Activated naive CD4-positive, alpha-beta T cell treated with anti-CD3 and anti-CD28 coated beads, Interleukin-2, amount 50 U/mL, for 24 hours (primary cell): Measurements from ENCODE around the gene RTP3.

Experiments
- H3K27ac Mint-ChIP-seq: one replicate; pipeline ENCODE4 v1.8.0; 2021; ENCODE audit warnings: mild to moderate bottlenecking, mixed read lengths
- H3K27me3 Mint-ChIP-seq: one replicate; pipeline ENCODE4 v1.8.0; 2021; ENCODE audit warnings: mixed read lengths
- H3K36me3 Mint-ChIP-seq: one replicate; pipeline ENCODE4 v1.8.0; 2021; ENCODE audit warnings: mixed read lengths
- H3K4me1 Mint-ChIP-seq: one replicate; pipeline ENCODE4 v1.8.0; 2021; ENCODE audit warnings: mixed read lengths
- H3K4me3 Mint-ChIP-seq: one replicate; pipeline ENCODE4 v1.8.0; 2021; ENCODE audit warnings: mild to moderate bottlenecking, mixed read lengths
- H3K9me3 Mint-ChIP-seq: one replicate; pipeline ENCODE4 v1.8.0; 2021; ENCODE audit warnings: mixed read lengths

Gene RTP3

GRCh38 chr3:46496746-46497555 is 825 bp upstream of the RTP3 start:
- Mint-ChIP-seq H3K36me3 (no peaks in the 10 kb centered on the region), H3K4me1 (peaks cover 22% of the 10 kb centered on the region), H3K4me3 (no peak overlapping the region), H3K27ac (no peak overlapping the region), H3K9me3 (no peaks in the 10 kb centered on the region), H3K27me3 (no peaks in the 10 kb centered on the region)

GRCh38 chr3:46498916-46499519 is 1.2 kb downstream of the RTP3 start:
- Mint-ChIP-seq H3K36me3 (peaks cover 2% of the 10 kb centered on the region), H3K4me3 (no peak overlapping the region), H3K9me3 (no peaks in the 10 kb centered on the region), H3K27me3 (no peaks in the 10 kb centered on the region), H3K4me1 (peaks cover 32% of the 10 kb centered on the region), H3K27ac (no peak overlapping the region)

- Mint-ChIP-seq H3K27me3 (no peaks in the 10 kb centered on the region), H3K4me1 (peaks cover 44% of the 10 kb centered on the region), H3K36me3 (peaks cover 2% of the 10 kb centered on the region), H3K9me3 (no peaks in the 10 kb centered on the region), H3K4me3 (no peak overlapping the region), H3K27ac (no peak overlapping the region)
Measured at GRCh38 chr3:46500656-46501635, 3.2 kb downstream of the RTP3 start.

- Mint-ChIP-seq H3K27ac (no peak overlapping the region), H3K9me3 (no peaks in the 10 kb centered on the region), H3K27me3 (no peaks in the 10 kb centered on the region), H3K4me1 (peaks cover 40% of the 10 kb centered on the region), H3K4me3 (no peak overlapping the region), H3K36me3 (peaks cover 2% of the 10 kb centered on the region)
Measured at GRCh38 chr3:46501702-46502101, 3.9 kb downstream of the RTP3 start.

GRCh38 chr3:46503200-46503874 is 5.6 kb downstream of the RTP3 start:
- Mint-ChIP-seq H3K27me3 (no peaks in the 10 kb centered on the region), H3K4me3 (peak overlapping the region; percentile 40)

GRCh38 chr3:46504789-46505188 is 7.0 kb downstream of the RTP3 start:
- H3K36me3 Mint-ChIP-seq, result peaks cover 2% of the 10 kb centered on the region
- no peaks in the 10 kb centered on the region for H3K27me3 Mint-ChIP-seq
- peaks cover 27% of the 10 kb centered on the region for H3K4me1 Mint-ChIP-seq
- H3K4me3 Mint-ChIP-seq, result peak overlapping the region; percentile 12
- peak overlapping the region; percentile 61 for H3K27ac Mint-ChIP-seq
- no peaks in the 10 kb centered on the region for H3K9me3 Mint-ChIP-seq

More at GRCh38 chr3:46503200-46503874, 5.6 kb downstream of the RTP3 start:
- H3K36me3 Mint-ChIP-seq, result peaks cover 2% of the 10 kb centered on the region
- H3K27ac Mint-ChIP-seq, result peak overlapping the region; percentile 76
- no peaks in the 10 kb centered on the region for H3K9me3 Mint-ChIP-seq
- H3K4me1 Mint-ChIP-seq, result peaks cover 27% of the 10 kb centered on the region

- Mint-ChIP-seq H3K36me3 (peaks cover 2% of the 10 kb centered on the region), H3K9me3 (no peaks in the 10 kb centered on the region), H3K4me1 (peaks cover 26% of the 10 kb centered on the region), H3K27ac (no peak overlapping the region), H3K27me3 (no peaks in the 10 kb centered on the region), H3K4me3 (no peak overlapping the region)
Measured at GRCh38 chr3:46505953-46506352, 8.2 kb downstream of the RTP3 start.

GRCh38 chr3:46506526-46506925 is 8.8 kb downstream of the RTP3 start:
- no peak overlapping the region for H3K4me3 Mint-ChIP-seq
- no peaks in the 10 kb centered on the region for H3K27me3 Mint-ChIP-seq
- H3K4me1 Mint-ChIP-seq, result peaks cover 25% of the 10 kb centered on the region
- H3K27ac Mint-ChIP-seq, result no peak overlapping the region
- H3K9me3 Mint-ChIP-seq, result no peaks in the 10 kb centered on the region
- H3K36me3 Mint-ChIP-seq, result peaks cover 2% of the 10 kb centered on the region

GRCh38 chr3:46508850-46509591 is 11.2 kb downstream of the RTP3 start:
- Mint-ChIP-seq H3K27ac (no peak overlapping the region), H3K4me3 (no peak overlapping the region), H3K36me3 (no peaks in the 10 kb centered on the region), H3K27me3 (no peaks in the 10 kb centered on the region), H3K4me1 (peaks cover 15% of the 10 kb centered on the region), H3K9me3 (no peaks in the 10 kb centered on the region)

GRCh38 chr3:46509661-46510187 is 11.9 kb downstream of the RTP3 start:
- Mint-ChIP-seq H3K4me1 (peaks cover 12% of the 10 kb centered on the region), H3K9me3 (no peaks in the 10 kb centered on the region), H3K4me3 (no peak overlapping the region)

GRCh38 chr3:46512191-46512749 is 14.5 kb downstream of the RTP3 start:
- H3K27me3 Mint-ChIP-seq, result no peaks in the 10 kb centered on the region
- H3K9me3 Mint-ChIP-seq, result no peaks in the 10 kb centered on the region
- no peaks in the 10 kb centered on the region for H3K36me3 Mint-ChIP-seq
- H3K4me1 Mint-ChIP-seq, result peaks cover 4% of the 10 kb centered on the region
- H3K27ac Mint-ChIP-seq, result no peak overlapping the region
- no peak overlapping the region for H3K4me3 Mint-ChIP-seq

More at GRCh38 chr3:46509661-46510187, 11.9 kb downstream of the RTP3 start:
- Mint-ChIP-seq H3K27ac (no peak overlapping the region), H3K36me3 (no peaks in the 10 kb centered on the region), H3K27me3 (no peaks in the 10 kb centered on the region)

GRCh38 chr3:46516521-46516920 is 18.7 kb downstream of the RTP3 start:
- Mint-ChIP-seq H3K36me3 (no peaks in the 10 kb centered on the region), H3K4me1 (no peaks in the 10 kb centered on the region), H3K27me3 (no peaks in the 10 kb centered on the region), H3K4me3 (no peak overlapping the region), H3K9me3 (no peaks in the 10 kb centered on the region), H3K27ac (no peak overlapping the region)

GRCh38 chr3:46517016-46517783 is 19.4 kb downstream of the RTP3 start:
- Mint-ChIP-seq H3K27ac (no peak overlapping the region), H3K27me3 (no peaks in the 10 kb centered on the region), H3K4me3 (no peak overlapping the region), H3K36me3 (no peaks in the 10 kb centered on the region), H3K9me3 (no peaks in the 10 kb centered on the region), H3K4me1 (no peaks in the 10 kb centered on the region)
